HepG2 (cell line): ENCODE data around the gene FUT6. TPM values are rescaled to one million over a fixed set of nuclear protein-coding genes. Genes with fewer than 3 reads are reported as not detected.

Experiments
- FOSL2 ChIP-seq: sonication (generic); formaldehyde crosslinking; IDR thresholded peaks from 2 replicates; pipeline ENCODE4 v1.4.0; 2020; ENCODE audit warnings: missing genetic modification reagents
- FOXC1 ChIP-seq: sonication (generic); formaldehyde crosslinking; IDR thresholded peaks from 2 replicates; pipeline ENCODE4 v1.8.0; 2022; ENCODE audit warnings: mild to moderate bottlenecking, missing genetic modification reagents, borderline replicate concordance
- HOXA3 ChIP-seq: sonication (generic); formaldehyde crosslinking; IDR thresholded peaks from 2 replicates; pipeline ENCODE4 v1.5.0; 2020; ENCODE audit warnings: missing genetic modification reagents
- IRF1 ChIP-seq: sonication (generic); formaldehyde crosslinking; IDR thresholded peaks from 2 replicates; pipeline ENCODE4 v1.4.0; 2020; ENCODE audit warnings: low read depth, mild to moderate bottlenecking, missing genetic modification reagents
- KLF13 ChIP-seq: sonication (generic); formaldehyde crosslinking; IDR thresholded peaks from 2 replicates; pipeline ENCODE4 v1.4.0; 2020; ENCODE audit warnings: mild to moderate bottlenecking, missing genetic modification reagents
- PPARG ChIP-seq: conservative IDR thresholded peaks from 2 replicates; pipeline ENCODE4 v1.6.1; 2016; ENCODE audit warnings: missing biosample characterization, missing genetic modification reagents
- YEATS4 ChIP-seq: sonication (generic); formaldehyde crosslinking; IDR thresholded peaks from 2 replicates; pipeline ENCODE4 v1.4.0; 2020; ENCODE audit warnings: missing genetic modification reagents, borderline replicate concordance
- ZFP36 ChIP-seq: fragments of 150-350 bp; IDR thresholded peaks from 2 replicates; pipeline ENCODE4 v1.6.1; 2018; ENCODE audit warnings: borderline replicate concordance, low read length, low read depth; ENCODE audit not compliant: partially characterized antibody
- ZNF326 ChIP-seq: sonication (generic); formaldehyde crosslinking; IDR thresholded peaks from 2 replicates; pipeline ENCODE4 v1.4.0; 2020; ENCODE audit warnings: missing genetic modification reagents, borderline replicate concordance
- ZNF598 ChIP-seq: sonication (generic); formaldehyde crosslinking; IDR thresholded peaks from 2 replicates; pipeline ENCODE4 v1.5.1; 2020; ENCODE audit warnings: mild to moderate bottlenecking, missing genetic modification reagents, borderline replicate concordance
- ZNF644 ChIP-seq: IDR thresholded peaks from 2 replicates; pipeline ENCODE4 v1.6.1; 2016; ENCODE audit warnings: low read depth
- ZNF703 ChIP-seq: sonication (generic); formaldehyde crosslinking; IDR thresholded peaks from 2 replicates; pipeline ENCODE4 v1.5.1; 2020; ENCODE audit warnings: missing genetic modification reagents, mild to moderate bottlenecking, moderate library complexity, borderline replicate concordance
- ZNF737 ChIP-seq: sonication (generic); formaldehyde crosslinking; IDR thresholded peaks from 2 replicates; pipeline ENCODE4 v1.5.0; 2020; ENCODE audit warnings: missing genetic modification reagents, mild to moderate bottlenecking, borderline replicate concordance
- ZSCAN9 ChIP-seq: IDR thresholded peaks from 2 replicates; pipeline ENCODE4 v1.6.1; 2016; ENCODE audit warnings: borderline replicate concordance
- polyA plus RNA-seq, 8 experiments: library from polyadenylated mRNA; depleted of rRNA in 3 of 8; stranded (reverse) in 7 of 8; unstranded in 1 of 8; fragments of >200 nt; fragmentation: Illumina TruSeq in 4 of 8; extraction: Trizol in 4 of 8; gene quantifications; 2 replicates each; pipeline versions ENCODE4 v1.2.1 to v1.2.3, GENCODE V29; 2011 to 2016; ENCODE audit warnings: low read depth in 4 of 8, missing spikeins in 1 of 8, mixed read lengths in 1 of 8; ENCODE audit not compliant: insufficient read depth in 1 of 8
- total RNA-seq, 5 experiments: library from RNA; depleted of rRNA; stranded (reverse); fragments of >200 nt; fragmentation: Illumina TruSeq; extraction: Trizol; gene quantifications; 2 replicates each; pipeline ENCODE4 v1.2.3, GENCODE V29; 2016; ENCODE audit warnings: low read depth in 1 of 5
- TF ChIP-seq, protein P1 (sequence below): sonication (generic); formaldehyde crosslinking; IDR thresholded peaks from 2 replicates; pipeline ENCODE4 v1.4.0; 2020; ENCODE audit warnings: missing genetic modification reagents
- TF ChIP-seq, protein P2 (sequence below): sonication (generic); formaldehyde crosslinking; IDR thresholded peaks from 2 replicates; pipeline ENCODE4 v1.8.0; 2022; ENCODE audit warnings: low read depth, missing genetic modification reagents
- TF ChIP-seq, protein P3 (sequence below): IDR thresholded peaks from 2 replicates; pipeline ENCODE4 v1.4.0; 2020; ENCODE audit warnings: mild to moderate bottlenecking, missing genetic modification reagents

Gene FUT6
- total and polyA plus RNA-seq, 2 of the 13 experiments (the other 11 are each of a cell fraction or from before 2014, with no cell fraction given), result 8.2 to 27.7 TPM

- TF ChIP-seq, protein P1, sequence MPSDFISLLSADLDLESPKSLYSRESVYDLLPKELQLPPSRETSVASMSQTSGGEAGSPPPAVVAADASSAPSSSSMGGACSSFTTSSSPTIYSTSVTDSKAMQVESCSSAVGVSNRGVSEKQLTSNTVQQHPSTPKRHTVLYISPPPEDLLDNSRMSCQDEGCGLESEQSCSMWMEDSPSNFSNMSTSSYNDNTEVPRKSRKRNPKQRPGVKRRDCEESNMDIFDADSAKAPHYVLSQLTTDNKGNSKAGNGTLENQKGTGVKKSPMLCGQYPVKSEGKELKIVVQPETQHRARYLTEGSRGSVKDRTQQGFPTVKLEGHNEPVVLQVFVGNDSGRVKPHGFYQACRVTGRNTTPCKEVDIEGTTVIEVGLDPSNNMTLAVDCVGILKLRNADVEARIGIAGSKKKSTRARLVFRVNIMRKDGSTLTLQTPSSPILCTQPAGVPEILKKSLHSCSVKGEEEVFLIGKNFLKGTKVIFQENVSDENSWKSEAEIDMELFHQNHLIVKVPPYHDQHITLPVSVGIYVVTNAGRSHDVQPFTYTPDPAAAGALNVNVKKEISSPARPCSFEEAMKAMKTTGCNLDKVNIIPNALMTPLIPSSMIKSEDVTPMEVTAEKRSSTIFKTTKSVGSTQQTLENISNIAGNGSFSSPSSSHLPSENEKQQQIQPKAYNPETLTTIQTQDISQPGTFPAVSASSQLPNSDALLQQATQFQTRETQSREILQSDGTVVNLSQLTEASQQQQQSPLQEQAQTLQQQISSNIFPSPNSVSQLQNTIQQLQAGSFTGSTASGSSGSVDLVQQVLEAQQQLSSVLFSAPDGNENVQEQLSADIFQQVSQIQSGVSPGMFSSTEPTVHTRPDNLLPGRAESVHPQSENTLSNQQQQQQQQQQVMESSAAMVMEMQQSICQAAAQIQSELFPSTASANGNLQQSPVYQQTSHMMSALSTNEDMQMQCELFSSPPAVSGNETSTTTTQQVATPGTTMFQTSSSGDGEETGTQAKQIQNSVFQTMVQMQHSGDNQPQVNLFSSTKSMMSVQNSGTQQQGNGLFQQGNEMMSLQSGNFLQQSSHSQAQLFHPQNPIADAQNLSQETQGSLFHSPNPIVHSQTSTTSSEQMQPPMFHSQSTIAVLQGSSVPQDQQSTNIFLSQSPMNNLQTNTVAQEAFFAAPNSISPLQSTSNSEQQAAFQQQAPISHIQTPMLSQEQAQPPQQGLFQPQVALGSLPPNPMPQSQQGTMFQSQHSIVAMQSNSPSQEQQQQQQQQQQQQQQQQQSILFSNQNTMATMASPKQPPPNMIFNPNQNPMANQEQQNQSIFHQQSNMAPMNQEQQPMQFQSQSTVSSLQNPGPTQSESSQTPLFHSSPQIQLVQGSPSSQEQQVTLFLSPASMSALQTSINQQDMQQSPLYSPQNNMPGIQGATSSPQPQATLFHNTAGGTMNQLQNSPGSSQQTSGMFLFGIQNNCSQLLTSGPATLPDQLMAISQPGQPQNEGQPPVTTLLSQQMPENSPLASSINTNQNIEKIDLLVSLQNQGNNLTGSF (CRISPR knock-in tag), result no peak
- TF ChIP-seq IRF1 (CRISPR knock-in tag), result no peak
- TF ChIP-seq, protein P2, sequence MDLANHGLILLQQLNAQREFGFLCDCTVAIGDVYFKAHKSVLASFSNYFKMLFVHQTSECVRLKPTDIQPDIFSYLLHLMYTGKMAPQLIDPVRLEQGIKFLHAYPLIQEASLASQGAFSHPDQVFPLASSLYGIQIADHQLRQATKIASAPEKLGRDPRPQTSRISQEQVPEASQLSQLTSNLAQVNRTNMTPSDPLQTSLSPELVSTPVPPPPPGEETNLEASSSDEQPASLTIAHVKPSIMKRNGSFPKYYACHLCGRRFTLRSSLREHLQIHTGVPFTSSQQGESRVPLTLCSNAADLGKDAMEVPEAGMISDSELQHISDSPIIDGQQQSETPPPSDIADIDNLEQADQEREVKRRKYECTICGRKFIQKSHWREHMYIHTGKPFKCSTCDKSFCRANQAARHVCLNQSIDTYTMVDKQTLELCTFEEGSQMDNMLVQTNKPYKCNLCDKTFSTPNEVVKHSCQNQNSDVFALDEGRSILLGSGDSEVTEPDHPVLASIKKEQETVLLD (CRISPR knock-in tag), result no peak
- TF ChIP-seq FOXC1, result peak; percentile 51; the same call in 1 of the 2 replicates
- no peak for TF ChIP-seq ZNF703 (CRISPR knock-in tag)
- no peak for TF ChIP-seq ZFP36
- TF ChIP-seq PPARG (CRISPR knock-in tag), result no peak
- TF ChIP-seq FOSL2 (CRISPR knock-in tag), result no peak; the same call in 1 of the 2 replicates
- TF ChIP-seq YEATS4 (CRISPR knock-in tag), result peak; percentile 59; the same call in 1 of the 2 replicates
- no peak for TF ChIP-seq KLF13 (CRISPR knock-in tag)
- TF ChIP-seq HOXA3 (CRISPR knock-in tag), result peak; percentile 77
- TF ChIP-seq ZSCAN9 (CRISPR knock-in tag), result no peak; the same call in 1 of the 2 replicates
- no peak for TF ChIP-seq ZNF644 (CRISPR knock-in tag)
- TF ChIP-seq ZNF326 (CRISPR knock-in tag), result no peak
- TF ChIP-seq ZNF598 (CRISPR knock-in tag), result peak; percentile 67; the same call in 1 of the 2 replicates
- TF ChIP-seq ZNF737 (CRISPR knock-in tag), result no peak
- TF ChIP-seq, protein P3, sequence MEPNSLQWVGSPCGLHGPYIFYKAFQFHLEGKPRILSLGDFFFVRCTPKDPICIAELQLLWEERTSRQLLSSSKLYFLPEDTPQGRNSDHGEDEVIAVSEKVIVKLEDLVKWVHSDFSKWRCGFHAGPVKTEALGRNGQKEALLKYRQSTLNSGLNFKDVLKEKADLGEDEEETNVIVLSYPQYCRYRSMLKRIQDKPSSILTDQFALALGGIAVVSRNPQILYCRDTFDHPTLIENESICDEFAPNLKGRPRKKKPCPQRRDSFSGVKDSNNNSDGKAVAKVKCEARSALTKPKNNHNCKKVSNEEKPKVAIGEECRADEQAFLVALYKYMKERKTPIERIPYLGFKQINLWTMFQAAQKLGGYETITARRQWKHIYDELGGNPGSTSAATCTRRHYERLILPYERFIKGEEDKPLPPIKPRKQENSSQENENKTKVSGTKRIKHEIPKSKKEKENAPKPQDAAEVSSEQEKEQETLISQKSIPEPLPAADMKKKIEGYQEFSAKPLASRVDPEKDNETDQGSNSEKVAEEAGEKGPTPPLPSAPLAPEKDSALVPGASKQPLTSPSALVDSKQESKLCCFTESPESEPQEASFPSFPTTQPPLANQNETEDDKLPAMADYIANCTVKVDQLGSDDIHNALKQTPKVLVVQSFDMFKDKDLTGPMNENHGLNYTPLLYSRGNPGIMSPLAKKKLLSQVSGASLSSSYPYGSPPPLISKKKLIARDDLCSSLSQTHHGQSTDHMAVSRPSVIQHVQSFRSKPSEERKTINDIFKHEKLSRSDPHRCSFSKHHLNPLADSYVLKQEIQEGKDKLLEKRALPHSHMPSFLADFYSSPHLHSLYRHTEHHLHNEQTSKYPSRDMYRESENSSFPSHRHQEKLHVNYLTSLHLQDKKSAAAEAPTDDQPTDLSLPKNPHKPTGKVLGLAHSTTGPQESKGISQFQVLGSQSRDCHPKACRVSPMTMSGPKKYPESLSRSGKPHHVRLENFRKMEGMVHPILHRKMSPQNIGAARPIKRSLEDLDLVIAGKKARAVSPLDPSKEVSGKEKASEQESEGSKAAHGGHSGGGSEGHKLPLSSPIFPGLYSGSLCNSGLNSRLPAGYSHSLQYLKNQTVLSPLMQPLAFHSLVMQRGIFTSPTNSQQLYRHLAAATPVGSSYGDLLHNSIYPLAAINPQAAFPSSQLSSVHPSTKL (CRISPR knock-in tag), result peak; percentile 74
These were observed 12.8 kb downstream of the FUT6 start (continued) for GRCh38 chr19:5826531-5827341.
